SK-N-MC (cell line): ENCODE data around the gene PHACTR3.

Experiments
- DNase-seq: peaks from one replicate; pipeline ENCODE4 v3.0.0-alpha.2; 2011; ENCODE audit warnings: low read depth, low spot score
- H3K27ac ChIP-seq: fragments of 200-600 bp; sonication (generic); 2 replicates; pipeline ENCODE4 v1.5.1; 2016; ENCODE audit warnings: mixed run types
- H3K36me3 ChIP-seq: fragments of 200-600 bp; sonication (generic); 2 replicates; pipeline ENCODE4 v1.6.1; 2017; ENCODE audit warnings: antibody characterized with exemption, low read length, mixed read lengths; ENCODE audit not compliant: insufficient read depth
- H3K4me3 ChIP-seq: fragments of 200-600 bp; sonication (generic); 2 replicates; pipeline ENCODE4 v1.5.1; 2016
- H3K9ac ChIP-seq: fragments of 200-600 bp; sonication (generic); 2 replicates; pipeline ENCODE4 v1.8.0; 2017; ENCODE audit warnings: mixed run types, mixed read lengths; ENCODE audit not compliant: insufficient read length
- H3K9me3 ChIP-seq: fragments of 200-600 bp; sonication (generic); 2 replicates; pipeline ENCODE4 v1.6.1; 2017; ENCODE audit warnings: low read depth, mild to moderate bottlenecking, antibody characterized with exemption, low read length, moderate library complexity, mixed read lengths
- EZH2 ChIP-seq: fragments of 200-600 bp; sonication (generic); IDR thresholded peaks from one replicate; pipeline ENCODE4 v1.6.1; 2017; ENCODE audit warnings: antibody characterized with exemption
- FOXP2 ChIP-seq: optimal IDR thresholded peaks from 2 replicates; pipeline ENCODE3; 2011; ENCODE audit warnings: mild to moderate bottlenecking, moderate library complexity; ENCODE audit not compliant: insufficient read depth; ENCODE audit errors: extremely low read length, control extremely low read depth
- POLR2AphosphoS5 ChIP-seq: IDR thresholded peaks from 2 replicates; pipeline ENCODE4 v1.6.1; 2012; ENCODE audit warnings: mild to moderate bottlenecking, low read depth, low read length, borderline replicate concordance

Gene PHACTR3

DNA sequence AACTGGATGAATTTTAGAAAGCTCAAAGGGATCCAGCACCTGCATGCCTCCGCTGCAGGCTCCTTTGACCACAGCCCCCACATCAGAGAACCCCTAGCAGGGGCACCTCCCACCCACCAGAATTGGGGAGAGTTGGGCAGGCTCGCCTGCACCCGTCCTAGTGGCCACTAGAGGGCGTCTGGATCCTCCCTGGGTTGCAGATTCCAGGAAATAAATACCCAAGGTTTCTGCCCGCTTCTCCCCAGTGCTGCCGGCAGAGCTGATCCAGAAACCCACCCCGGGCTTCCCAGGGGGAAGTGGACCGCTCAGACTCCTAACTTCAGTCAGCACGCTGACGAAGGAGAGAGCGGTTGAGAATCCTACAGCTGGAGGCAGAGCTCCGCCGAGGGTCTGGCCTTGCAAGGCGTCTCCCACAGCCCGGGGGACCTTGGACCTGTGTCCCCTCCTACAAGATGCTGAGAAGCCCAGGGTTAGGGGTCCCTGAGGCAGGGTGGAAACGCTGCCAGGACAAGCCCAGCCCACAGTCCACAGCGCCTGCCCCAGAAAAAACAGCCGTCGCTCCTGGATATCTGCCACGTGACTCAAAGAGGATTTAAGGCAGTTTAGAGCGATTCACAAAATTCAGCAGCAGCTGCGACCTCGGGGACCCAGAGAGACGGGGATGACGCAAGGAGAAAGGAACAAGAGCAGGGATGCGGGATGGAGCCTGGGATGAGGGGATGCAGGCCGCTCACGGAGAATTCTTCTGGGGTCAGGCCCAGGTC lies 32.6 kb upstream of the PHACTR3 start:
- TF ChIP-seq FOXP2, result no peak
- TF ChIP-seq EZH2, result no peak
- no peak for TF ChIP-seq POLR2AphosphoS5
- DNase-seq, result no peak
- no peak overlapping the region for H3K9ac ChIP-seq

DNA sequence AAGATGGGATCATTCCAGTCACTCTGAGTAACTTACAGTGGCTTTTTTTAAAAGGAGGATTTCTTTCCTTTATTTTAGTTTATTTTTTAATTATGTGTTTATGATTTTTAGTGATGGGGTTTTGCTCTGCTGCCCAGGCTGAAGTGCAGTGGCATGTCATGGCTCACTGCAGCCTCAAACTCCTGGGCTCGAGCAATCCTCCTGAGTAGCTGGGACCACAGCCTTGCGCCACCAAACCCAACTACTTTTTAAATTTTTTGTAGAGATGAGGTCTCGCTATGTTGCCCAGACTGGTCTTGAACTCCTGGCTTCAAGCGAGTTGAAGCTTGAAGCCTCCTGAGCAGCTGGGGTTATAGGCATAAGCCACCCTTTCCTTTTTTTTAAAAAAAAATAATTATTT lies 31.8 kb upstream of the PHACTR3 start:
- H3K9me3 ChIP-seq, result no peaks in the 10 kb centered on the region
- no peak for TF ChIP-seq POLR2AphosphoS5
- TF ChIP-seq EZH2, result no peak
- TF ChIP-seq FOXP2, result no peak
- H3K27ac ChIP-seq, result no peak overlapping the region
- H3K4me3 ChIP-seq, result no peak overlapping the region
- no peaks in the 10 kb centered on the region for H3K36me3 ChIP-seq
- H3K9ac ChIP-seq, result no peak overlapping the region
- no peak for DNase-seq

More for the DNA sequence above, 32.6 kb upstream of the PHACTR3 start:
- Histone ChIP-seq H3K27ac (no peak overlapping the region), H3K9me3 (no peaks in the 10 kb centered on the region), H3K4me3 (peak overlapping the region; percentile 60), H3K36me3 (no peaks in the 10 kb centered on the region)

DNA sequence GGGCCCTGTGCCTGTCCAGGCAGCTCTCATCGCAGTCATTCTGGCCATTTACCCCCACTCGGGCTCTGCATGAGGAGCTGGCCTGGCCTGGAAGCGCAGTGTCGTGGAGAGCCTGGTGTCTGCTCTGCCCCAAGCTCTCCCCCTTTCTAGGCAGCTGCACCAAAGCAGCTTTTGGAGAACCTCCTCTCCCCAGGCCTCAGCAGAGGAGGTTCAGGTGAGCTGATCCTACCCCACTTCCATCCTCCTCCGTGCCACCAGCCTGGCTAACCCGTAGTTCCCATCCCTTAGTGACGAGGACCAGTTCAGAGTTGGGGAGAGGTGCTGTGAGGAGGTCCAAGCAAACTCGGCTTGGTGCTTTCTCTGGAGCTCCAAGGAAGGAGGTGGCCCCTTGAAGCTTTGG lies 30.5 kb upstream of the PHACTR3 start:
- H3K27ac ChIP-seq, result no peak overlapping the region
- H3K9me3 ChIP-seq, result no peaks in the 10 kb centered on the region
- no peak for DNase-seq
- H3K36me3 ChIP-seq, result no peaks in the 10 kb centered on the region
- H3K9ac ChIP-seq, result no peak overlapping the region
- H3K4me3 ChIP-seq, result no peak overlapping the region
- TF ChIP-seq FOXP2, result no peak
- no peak for TF ChIP-seq POLR2AphosphoS5
- TF ChIP-seq EZH2, result no peak

DNA sequence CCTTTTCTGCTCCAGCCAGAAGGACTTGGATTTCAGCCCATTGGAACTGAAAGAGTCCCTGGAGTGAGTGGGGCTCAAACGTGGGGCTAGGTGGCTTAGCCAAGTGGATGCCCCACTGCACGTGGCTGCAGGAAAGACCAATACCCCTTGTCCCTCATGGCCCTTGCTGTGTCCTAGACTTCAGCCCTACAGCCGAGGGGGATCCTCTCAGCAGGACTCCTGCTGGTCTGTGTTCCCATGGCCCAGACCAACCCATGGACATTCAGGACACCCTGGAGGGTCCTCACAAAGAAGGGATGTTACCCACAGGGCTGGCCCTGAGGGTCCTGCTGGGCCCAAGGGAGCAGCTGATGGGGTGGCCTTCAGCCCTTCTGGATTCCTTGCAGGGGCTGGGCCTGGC lies 30.0 kb upstream of the PHACTR3 start:
- H3K4me3 ChIP-seq, result no peak overlapping the region
- DNase-seq, result no peak
- H3K9me3 ChIP-seq, result no peaks in the 10 kb centered on the region
- H3K9ac ChIP-seq, result no peak overlapping the region
- TF ChIP-seq POLR2AphosphoS5, result no peak
- TF ChIP-seq FOXP2, result no peak
- no peak for TF ChIP-seq EZH2
- no peak overlapping the region for H3K27ac ChIP-seq
- H3K36me3 ChIP-seq, result no peaks in the 10 kb centered on the region

DNA sequence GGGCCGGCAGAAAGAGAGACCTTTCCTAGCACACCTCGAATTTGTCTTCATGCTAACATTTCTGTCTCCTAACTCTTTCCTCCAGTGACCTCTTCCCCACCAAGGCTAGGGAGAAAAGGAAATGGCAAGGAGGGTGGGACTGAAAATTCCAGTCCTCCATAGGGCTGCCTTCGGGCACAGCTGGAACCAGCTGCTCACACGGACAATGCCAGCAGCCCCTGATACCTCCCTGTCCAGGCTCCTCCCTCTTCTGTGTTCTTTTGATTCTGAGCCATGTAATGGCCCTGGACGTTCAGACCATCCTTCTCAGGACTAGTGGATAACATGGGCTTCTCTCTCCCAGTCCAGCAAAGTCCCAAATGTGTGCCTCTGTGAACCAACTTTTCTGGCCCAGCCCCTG lies 29.1 kb upstream of the PHACTR3 start:
- Histone ChIP-seq H3K27ac (no peak overlapping the region), H3K36me3 (no peaks in the 10 kb centered on the region)

DNA sequence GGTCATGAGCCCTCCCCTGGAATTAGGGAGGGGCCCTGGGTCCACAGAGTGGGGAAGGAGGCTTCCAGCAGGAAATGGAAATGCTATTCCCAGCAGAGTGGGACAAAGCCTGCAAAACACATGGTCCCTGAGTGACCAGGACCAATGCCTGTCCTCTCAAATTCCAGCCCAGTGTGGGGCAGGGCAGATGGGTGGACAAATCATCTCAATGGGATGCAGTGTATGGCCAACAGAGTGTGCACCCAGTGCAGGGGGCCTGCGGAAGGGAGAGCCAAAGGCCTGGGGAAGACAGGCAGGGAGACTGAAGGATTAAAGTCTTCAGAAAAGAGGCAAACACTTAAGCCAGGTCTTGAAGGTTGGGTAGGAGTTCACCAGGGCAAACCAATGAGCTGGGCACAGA lies 28.7 kb upstream of the PHACTR3 start:
- Histone ChIP-seq H3K9ac (no peak overlapping the region), H3K9me3 (no peaks in the 10 kb centered on the region), H3K27ac (no peak overlapping the region), H3K36me3 (no peaks in the 10 kb centered on the region), H3K4me3 (no peak overlapping the region)
- DNase-seq, result no peak
- no peak for TF ChIP-seq POLR2AphosphoS5

More for the DNA sequence above, 29.1 kb upstream of the PHACTR3 start:
- TF ChIP-seq POLR2AphosphoS5, result no peak
- no peak for TF ChIP-seq EZH2
- TF ChIP-seq FOXP2, result no peak
- DNase-seq, result no peak
- H3K9me3 ChIP-seq, result no peaks in the 10 kb centered on the region
- H3K9ac ChIP-seq, result no peak overlapping the region
- H3K4me3 ChIP-seq, result no peak overlapping the region

DNA sequence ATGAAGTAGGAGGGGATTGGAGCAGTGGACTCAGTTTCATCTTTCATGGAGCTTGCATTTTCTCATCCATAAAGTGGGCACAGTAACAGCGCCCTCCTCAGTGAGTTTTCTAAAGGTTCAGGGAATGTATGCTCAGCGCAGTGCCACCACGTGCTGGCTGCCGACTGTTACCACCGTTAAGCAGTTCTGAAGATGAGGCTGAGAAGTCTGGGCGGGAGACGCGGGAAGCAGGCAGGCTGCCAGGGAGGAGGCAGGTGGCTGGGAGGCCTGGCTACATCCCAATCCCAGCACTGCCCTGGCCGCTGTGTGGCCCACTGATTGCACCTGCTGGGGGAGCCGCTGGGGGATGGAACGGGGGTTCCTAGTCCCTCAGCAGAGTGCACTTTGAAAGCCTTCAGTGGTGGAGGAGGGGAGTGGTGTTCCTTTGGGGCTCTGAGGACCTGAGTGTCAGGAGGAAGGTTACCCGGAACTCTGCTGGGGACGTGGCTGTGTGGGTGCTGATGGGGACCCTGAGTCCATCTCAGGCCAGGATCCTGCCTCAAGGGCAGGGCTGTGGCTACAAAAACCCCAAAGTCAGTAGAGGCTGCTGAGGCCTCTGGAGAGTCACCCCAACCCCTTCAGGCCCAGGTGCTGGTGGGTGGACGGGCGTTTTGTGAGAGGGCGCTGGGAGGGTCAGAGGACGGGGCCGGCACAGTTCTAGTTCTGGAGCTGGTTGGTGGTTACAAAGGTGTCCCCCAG lies 28.0 kb upstream of the PHACTR3 start:
- Histone ChIP-seq H3K9ac (no peak overlapping the region), H3K4me3 (no peak overlapping the region), H3K36me3 (no peaks in the 10 kb centered on the region), H3K9me3 (no peaks in the 10 kb centered on the region), H3K27ac (no peak overlapping the region)
- TF ChIP-seq POLR2AphosphoS5 (no peak), EZH2 (no peak), FOXP2 (no peak)
- DNase-seq, result no peak

DNA sequence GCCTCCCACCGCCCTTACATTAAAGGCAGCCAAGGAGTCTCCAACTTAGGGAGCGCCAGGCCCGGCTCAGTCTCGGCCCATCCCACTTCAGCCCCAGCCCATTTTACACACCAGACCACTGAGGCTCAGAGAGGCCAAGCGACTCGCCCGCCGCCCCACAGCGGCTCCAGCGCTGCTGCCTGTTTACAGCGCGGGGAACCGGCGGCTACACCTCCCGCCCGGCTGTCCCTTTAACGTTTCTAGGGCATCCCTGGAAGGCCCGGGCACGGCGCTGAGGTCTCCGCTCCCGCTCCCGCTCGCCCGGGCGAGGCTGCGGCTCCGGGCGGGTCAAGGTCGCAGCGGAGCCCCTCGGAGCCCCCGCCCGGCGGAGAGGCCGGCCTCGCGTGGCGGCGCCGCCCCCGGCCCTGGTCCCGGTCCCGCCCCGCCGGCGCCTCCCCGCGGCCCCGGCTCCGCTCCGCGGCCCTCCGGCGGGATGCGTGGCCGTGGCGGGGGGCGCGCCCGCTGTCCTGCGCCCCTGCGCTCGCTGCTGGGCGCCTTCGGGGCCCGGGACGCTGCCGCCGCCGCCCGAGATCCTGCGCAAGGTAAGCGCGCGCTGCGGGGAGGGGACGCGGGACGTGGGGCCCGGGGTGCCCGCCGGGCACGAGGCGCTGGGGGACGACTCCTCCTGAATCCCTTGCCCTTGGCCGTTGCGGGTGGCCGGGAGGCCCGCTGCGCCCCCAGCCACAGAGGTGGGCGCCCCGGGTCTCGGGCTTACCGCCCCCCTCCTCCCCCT lies 27.1 kb upstream of the PHACTR3 start:
- Histone ChIP-seq H3K27ac (no peak overlapping the region), H3K4me3 (no peak overlapping the region), H3K9me3 (no peaks in the 10 kb centered on the region), H3K36me3 (no peaks in the 10 kb centered on the region), H3K9ac (no peak overlapping the region)
- TF ChIP-seq FOXP2, result no peak
- no peak for TF ChIP-seq POLR2AphosphoS5
- TF ChIP-seq EZH2, result no peak
- DNase-seq, result no peak
